Cardiac muscle cell (in vitro differentiated cells and primary cell): ENCODE data around the gene FECH. TPM values are rescaled to one million over a fixed set of nuclear protein-coding genes. Genes with fewer than 3 reads are reported as not detected.

Experiments
- DNase-seq, 2 donors: peaks; one replicate each; pipeline versions ENCODE4 v3.0.0 to v3.0.0-alpha.2; 2010 to 2017; ENCODE audit warnings: low read depth in 1 of 2, low spot score in 1 of 2
- H3K27ac ChIP-seq: fragments of 200-600 bp; sonication (generic); 2 replicates; pipeline ENCODE4 v1.5.1; 2016
- H3K27me3 ChIP-seq: fragments of 200-600 bp; sonication (generic); 2 replicates; pipeline ENCODE4 v1.6.0; 2016; ENCODE audit warnings: control low read depth
- H3K36me3 ChIP-seq: fragments of 200-600 bp; sonication (generic); 2 replicates; pipeline ENCODE4 v1.5.1; 2016; ENCODE audit warnings: control low read depth
- H3K4me1 ChIP-seq: fragments of 200-600 bp; sonication (generic); 2 replicates; pipeline ENCODE4 v1.8.1; 2017; ENCODE audit warnings: low read depth, mild to moderate bottlenecking, mixed run types
- H3K4me3 ChIP-seq: fragments of 200-600 bp; sonication (generic); 2 replicates; pipeline ENCODE4 v1.5.1; 2016; ENCODE audit warnings: mild to moderate bottlenecking
- H3K9me3 ChIP-seq: fragments of 200-600 bp; sonication (generic); 2 replicates; pipeline ENCODE4 v1.5.1; 2017; ENCODE audit warnings: low read depth, mild to moderate bottlenecking, control low read depth
- CTCF ChIP-seq: IDR thresholded peaks from 2 replicates; pipeline ENCODE4 v1.5.1; 2012; ENCODE audit warnings: low read depth, mild to moderate bottlenecking, low read length
- polyA plus RNA-seq: library from polyadenylated mRNA; unstranded; fragments of >200 nt; fragmentation: Nextera tagmentation; extraction: Ambion mirVana; gene quantifications from 2 replicates; pipeline ENCODE4 v1.2.1, GENCODE V29; 2016
- total RNA-seq: library from RNA; depleted of rRNA; stranded (reverse); fragments of >200 nt; gene quantifications from 2 replicates; pipeline ENCODE4 v1.2.3, GENCODE V29; 2016

The FECH gene
- total and polyA plus RNA-seq, 2 experiments from 2014 or later, result 47.4 to 94.5 TPM

GRCh38 chr18:57542812-57543427, 43.6 kb downstream of the FECH start:
- no peaks in the 10 kb centered on the region for H3K4me1 ChIP-seq
- no peak overlapping the region for H3K27ac ChIP-seq
- DNase-seq, result no peak
- no peak overlapping the region for H3K4me3 ChIP-seq
- no peaks in the 10 kb centered on the region for H3K27me3 ChIP-seq
- no peaks in the 10 kb centered on the region for H3K9me3 ChIP-seq
- TF ChIP-seq CTCF, result no peak
- no peaks in the 10 kb centered on the region for H3K36me3 ChIP-seq

GRCh38 chr18:57542126-57542525, 44.4 kb downstream of the FECH start:
- DNase-seq, result peak in 1 of 2 donors; percentile 35
- Histone ChIP-seq H3K9me3 (no peaks in the 10 kb centered on the region), H3K36me3 (no peaks in the 10 kb centered on the region), H3K27me3 (no peaks in the 10 kb centered on the region), H3K27ac (no peak overlapping the region), H3K4me1 (no peaks in the 10 kb centered on the region), H3K4me3 (no peak overlapping the region)
- no peak for TF ChIP-seq CTCF

GRCh38 chr18:57539702-57540101, 46.8 kb downstream of the FECH start:
- Histone ChIP-seq H3K27ac (no peak overlapping the region), H3K36me3 (no peaks in the 10 kb centered on the region), H3K9me3 (no peaks in the 10 kb centered on the region), H3K27me3 (no peaks in the 10 kb centered on the region), H3K4me3 (no peak overlapping the region), H3K4me1 (no peaks in the 10 kb centered on the region)
- no peak for DNase-seq
- TF ChIP-seq CTCF, result no peak

GRCh38 chr18:57538614-57539013, 47.9 kb downstream of the FECH start:
- H3K9me3 ChIP-seq, result no peaks in the 10 kb centered on the region
- H3K4me1 ChIP-seq, result peaks cover 2% of the 10 kb centered on the region
- TF ChIP-seq CTCF, result no peak
- no peaks in the 10 kb centered on the region for H3K36me3 ChIP-seq
- no peak for DNase-seq
- H3K27me3 ChIP-seq, result no peaks in the 10 kb centered on the region
- H3K4me3 ChIP-seq, result no peak overlapping the region
- no peak overlapping the region for H3K27ac ChIP-seq

GRCh38 chr18:57534511-57534909, 52.0 kb downstream of the FECH start:
- Histone ChIP-seq H3K9me3 (no peaks in the 10 kb centered on the region), H3K27ac (no peak overlapping the region), H3K4me3 (no peak overlapping the region), H3K27me3 (no peaks in the 10 kb centered on the region), H3K4me1 (peaks cover 16% of the 10 kb centered on the region), H3K36me3 (no peaks in the 10 kb centered on the region)
- no peak for TF ChIP-seq CTCF
- DNase-seq, result no peak
